OCI-LY7 (cell line): ENCODE measurements around the gene LAMA4. TPM values are rescaled to one million over a fixed set of nuclear protein-coding genes. Genes with fewer than 3 reads are reported as not detected.

Experiments
- BruUV-seq: library from RNA; stranded (reverse); fragments of 400-500 nt; replicated peaks from 2 replicates; lab custom pipeline; 2021; lab: Mats Ljungman, UMichigan
- CTCF ChIA-PET: fragments of 300-600 bp; sonication (Branson Sonifier 250); formaldehyde crosslinking; loops from one replicate; lab custom pipeline; 2022; ENCODE audit warnings: antibody characterized with exemption; ENCODE audit not compliant: unreplicated experiment; lab: Charles Lee
- POLR2A ChIA-PET: fragments of 300-600 bp; sonication (Branson Sonifier 250); formaldehyde crosslinking; loops from one replicate; lab custom pipeline; 2022; ENCODE audit warnings: antibody characterized with exemption; lab: Charles Lee
- DNase-seq: peaks from one replicate; pipeline ENCODE4 v3.0.0-alpha.2; 2015; ENCODE audit warnings: low spot score
- H2AFZ ChIP-seq: fragments of 200-600 bp; sonication (generic), shearing (Covaris generic); 2 replicates; pipeline ENCODE4 v1.6.1; 2014; ENCODE audit warnings: mild to moderate bottlenecking, antibody characterized with exemption, low read length, moderate library complexity
- H3K27ac ChIP-seq: fragments of 200-600 bp; sonication (generic); 2 replicates; pipeline ENCODE4 v1.5.1; 2014; ENCODE audit warnings: mixed run types, low read depth, mild to moderate bottlenecking, moderate library complexity, low read length, inconsistent platforms; ENCODE audit not compliant: poor library complexity, severe bottlenecking
- H3K36me3 ChIP-seq: fragments of 200-600 bp; sonication (generic); 2 replicates; pipeline ENCODE4 v1.6.1; 2014; ENCODE audit warnings: mild to moderate bottlenecking, antibody characterized with exemption, low read length, moderate library complexity, mixed read lengths; ENCODE audit not compliant: insufficient read depth
- H3K4me1 ChIP-seq: fragments of 200-600 bp; sonication (generic); 2 replicates; pipeline ENCODE4 v1.5.1; 2014; ENCODE audit warnings: mild to moderate bottlenecking, low read length; ENCODE audit not compliant: insufficient read depth, poor library complexity, severe bottlenecking
- H3K4me2 ChIP-seq: fragments of 200-600 bp; sonication (generic); 2 replicates; pipeline ENCODE4 v1.6.1; 2014; ENCODE audit warnings: mild to moderate bottlenecking, low read length
- H3K4me3 ChIP-seq: fragments of 200-600 bp; sonication (generic); 2 replicates; pipeline ENCODE4 v1.5.1; 2014; ENCODE audit warnings: mild to moderate bottlenecking, low read depth, low read length; ENCODE audit not compliant: poor library complexity, severe bottlenecking
- H3K79me2 ChIP-seq: fragments of 200-600 bp; sonication (generic); 2 replicates; pipeline ENCODE4 v1.6.1; 2016; ENCODE audit warnings: low read depth, mild to moderate bottlenecking, low read length, moderate library complexity, mixed read lengths; ENCODE audit not compliant: insufficient read depth
- H3K9me2 ChIP-seq: fragments of 200-600 bp; sonication (generic); 2 replicates; pipeline ENCODE4 v1.6.1; 2016; ENCODE audit warnings: mild to moderate bottlenecking, low read length, mixed read lengths; ENCODE audit not compliant: insufficient read depth
- H3K9me3 ChIP-seq: fragments of 200-600 bp; sonication (generic); 2 replicates; pipeline ENCODE4 v1.6.1; 2014; ENCODE audit warnings: mild to moderate bottlenecking, mixed run types, low read length, mixed read lengths
- H4K20me1 ChIP-seq: fragments of 200-600 bp; sonication (generic); 2 replicates; pipeline ENCODE4 v1.6.1; 2014; ENCODE audit warnings: mild to moderate bottlenecking, antibody characterized with exemption, low read length, moderate library complexity, mixed read lengths; ENCODE audit not compliant: insufficient read depth
- CTCF ChIP-seq: fragments of 200-600 bp; sonication (generic); conservative IDR thresholded peaks from 2 replicates; pipeline ENCODE4 v1.5.1; 2014; ENCODE audit warnings: mild to moderate bottlenecking, antibody characterized with exemption, low read length, moderate library complexity, mixed read lengths
- EZH2phosphoT487 ChIP-seq: fragments of 200-600 bp; sonication (generic); IDR thresholded peaks from 2 replicates; pipeline ENCODE4 v1.6.1; 2018; ENCODE audit warnings: low read depth, borderline replicate concordance, mild to moderate bottlenecking, mixed run types, antibody characterized with exemption, low read length, moderate library complexity, mixed read lengths
- intact Hi-C: fragments of 100-400 bp; cut with micrococcal nuclease; formaldehyde crosslinking; loops from one replicate; pipeline ENCODE4 v1.10.0; 2022; ENCODE audit not compliant: unreplicated experiment
- total RNA-seq, 2 experiments: library from RNA; depleted of rRNA in 1 of 2; stranded (reverse); fragments of >200 nt in 1 of 2; shearing (Covaris generic) in 1 of 2; gene quantifications; 2 replicates each; pipeline ENCODE4 v1.2.3, GENCODE V29; 2014 to 2022

Gene LAMA4
- total RNA-seq, 2 experiments from 2014 or later = not detected

DNA sequence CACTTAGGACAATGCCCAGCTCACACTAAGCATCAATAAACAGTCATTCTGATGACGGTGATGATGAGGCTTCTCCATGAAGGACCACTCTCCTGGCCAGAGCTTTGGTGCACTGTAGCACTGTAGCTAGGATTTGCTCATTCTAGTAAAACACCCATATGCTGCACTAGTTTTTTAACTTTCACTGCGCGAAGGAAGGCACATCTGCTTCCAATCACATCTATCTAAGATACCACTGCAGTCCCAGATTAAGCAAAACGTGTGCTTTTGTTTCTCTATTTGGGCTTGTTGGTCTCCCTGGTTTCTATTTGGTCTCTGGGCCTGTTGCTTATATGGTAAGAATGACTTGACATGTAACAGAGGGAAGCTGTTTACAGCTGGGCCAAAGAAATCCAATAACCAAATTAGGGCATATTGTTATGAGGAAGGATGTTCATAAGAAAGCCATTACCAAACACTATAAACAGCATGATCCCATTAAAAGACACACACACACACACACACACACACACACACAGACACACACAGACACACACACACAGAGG, 104.6 kb downstream of the LAMA4 start:
- ChIA-PET POLR2A (no interaction called here), CTCF (no interaction called here)
- TF ChIP-seq CTCF = no peak
- no peak for TF ChIP-seq EZH2phosphoT487

DNA sequence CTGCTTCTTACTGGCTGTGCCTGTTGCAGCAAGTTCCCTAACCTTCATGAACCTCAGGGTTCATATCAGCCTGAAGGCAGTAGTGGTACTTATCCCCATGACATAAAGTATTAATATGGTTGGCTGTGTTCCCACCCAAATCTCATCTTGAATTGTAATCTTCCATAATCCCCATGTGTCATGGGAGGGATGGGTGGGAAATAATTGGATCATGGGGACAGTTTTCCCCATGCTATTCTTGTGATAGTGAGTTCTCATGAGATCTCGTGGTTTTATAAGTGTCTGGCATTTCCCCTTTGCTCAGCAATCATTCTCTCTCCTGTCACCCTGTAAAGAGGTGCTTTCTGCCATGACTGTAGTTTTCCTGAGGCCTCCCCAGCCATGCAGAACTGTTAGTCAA, 105.1 kb downstream of the LAMA4 start:
- TF ChIP-seq EZH2phosphoT487 (no peak), CTCF (no peak)
- no peak overlapping the region for H3K4me2 ChIP-seq
- no peak overlapping the region for H2AFZ ChIP-seq
- no peak overlapping the region for H3K27ac ChIP-seq
- no peaks in the 10 kb centered on the region for H4K20me1 ChIP-seq
- intact Hi-C loops = no loop called here
- H3K9me3 ChIP-seq = no peaks in the 10 kb centered on the region
- no peak for DNase-seq
- ChIA-PET POLR2A (no interaction called here), CTCF (no interaction called here)
- H3K9me2 ChIP-seq = no peaks in the 10 kb centered on the region
- H3K79me2 ChIP-seq = no peaks in the 10 kb centered on the region
- no peaks in the 10 kb centered on the region for H3K36me3 ChIP-seq
- H3K4me1 ChIP-seq = no peaks in the 10 kb centered on the region
- no peak overlapping the region for H3K4me3 ChIP-seq
- BruUV-seq = no TSS peak

More for the DNA sequence above, 104.6 kb downstream of the LAMA4 start:
- no peak for DNase-seq
- Histone ChIP-seq H3K27ac (no peak overlapping the region), H4K20me1 (no peaks in the 10 kb centered on the region), H3K9me3 (no peaks in the 10 kb centered on the region), H3K9me2 (no peaks in the 10 kb centered on the region), H3K4me2 (no peak overlapping the region), H3K36me3 (no peaks in the 10 kb centered on the region), H2AFZ (no peak overlapping the region), H3K4me3 (no peak overlapping the region), H3K79me2 (no peaks in the 10 kb centered on the region), H3K4me1 (no peaks in the 10 kb centered on the region)
- intact Hi-C loops = no loop called here
- no TSS peak for BruUV-seq

DNA sequence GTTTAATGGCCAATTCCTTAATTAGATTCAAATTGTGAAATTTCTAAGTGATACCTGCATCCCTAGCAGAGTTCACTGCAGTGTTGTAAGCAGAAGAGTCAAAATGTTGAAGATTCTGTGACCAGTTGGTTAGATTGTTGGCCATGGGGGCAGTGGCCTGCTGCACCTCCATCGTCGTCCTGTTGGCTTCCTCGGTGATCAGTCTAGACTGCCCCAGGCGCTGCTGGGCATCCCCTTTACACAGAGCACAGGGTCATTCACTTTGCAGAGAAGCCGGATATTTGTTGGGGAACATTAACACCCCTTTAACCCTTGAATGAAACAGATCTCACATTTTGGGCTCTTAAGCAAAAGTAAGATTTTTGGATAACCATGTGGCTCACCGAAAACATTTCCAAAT, 106.3 kb downstream of the LAMA4 start:
- no peaks in the 10 kb centered on the region for H3K79me2 ChIP-seq

More for the DNA sequence above, 106.3 kb downstream of the LAMA4 start:
- Histone ChIP-seq H3K9me2 (no peaks in the 10 kb centered on the region), H3K4me1 (no peaks in the 10 kb centered on the region), H2AFZ (no peak overlapping the region), H3K4me3 (no peak overlapping the region), H3K9me3 (no peaks in the 10 kb centered on the region), H3K4me2 (no peak overlapping the region), H3K36me3 (no peaks in the 10 kb centered on the region), H4K20me1 (no peaks in the 10 kb centered on the region), H3K27ac (no peak overlapping the region)
- CTCF ChIA-PET = interaction anchor here (0.5 kb wide), 1 partner anchor 14 kb away, joined by 3 read pairs; no protein-coding TSS in a partner anchor
- POLR2A ChIA-PET = no interaction called here
- no TSS peak for BruUV-seq
- DNase-seq = no peak
- intact Hi-C loops = no loop called here
- TF ChIP-seq EZH2phosphoT487 (no peak), CTCF (no peak)
